Measurements from ENCODE around the gene SPPL2B.

Gene SPPL2B

DNA sequence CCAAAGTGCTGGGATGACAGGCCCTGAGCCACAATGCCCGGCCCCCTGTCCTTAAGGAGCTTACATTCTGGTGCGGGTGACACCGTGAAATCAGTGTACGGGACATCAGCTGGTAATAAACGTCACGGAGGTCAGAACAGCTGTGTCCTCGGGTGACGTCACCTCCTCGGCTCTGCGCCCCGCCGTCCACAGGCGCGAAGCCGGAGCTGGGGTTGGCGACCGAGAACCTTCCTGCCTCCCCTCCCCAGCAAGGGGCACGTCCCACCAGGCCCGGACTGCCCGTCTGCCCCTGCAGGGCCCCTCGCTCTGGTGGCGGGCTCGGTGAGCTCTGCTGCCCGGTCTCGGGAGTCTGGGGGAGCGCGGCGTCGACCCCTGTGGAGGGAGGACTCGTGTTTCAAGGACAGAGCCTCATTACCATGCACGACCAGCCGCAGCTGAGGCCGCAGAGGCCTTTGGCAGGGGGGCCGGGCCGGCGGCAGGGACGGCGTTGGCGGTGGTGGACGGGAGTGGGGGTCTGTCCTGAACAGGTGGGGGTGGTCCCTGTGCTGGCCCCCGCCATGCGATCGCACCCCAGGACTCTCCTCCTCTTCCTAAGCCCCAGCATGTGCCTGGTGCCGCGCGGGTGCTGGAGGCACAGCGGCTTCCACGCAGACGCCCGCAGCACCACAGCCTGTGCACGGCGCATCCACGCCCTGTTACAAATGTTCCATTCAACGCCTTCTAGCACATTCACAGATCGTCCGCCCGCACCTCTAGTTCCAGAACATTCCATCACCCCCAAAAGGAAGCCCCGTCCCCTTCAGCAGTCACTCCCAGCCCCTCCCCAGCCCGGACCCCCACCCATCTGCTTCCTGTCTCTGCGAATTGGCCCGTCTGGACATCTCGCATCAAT is 25.9 kb upstream of the SPPL2B start:
- DNase-seq (ENCODE audit: low read depth): peak; percentile 55

GRCh38 chr19:2303211-2303798 is 25.2 kb upstream of the SPPL2B start:
- DNase-seq (ENCODE audit: low read depth): no peak

DNA sequence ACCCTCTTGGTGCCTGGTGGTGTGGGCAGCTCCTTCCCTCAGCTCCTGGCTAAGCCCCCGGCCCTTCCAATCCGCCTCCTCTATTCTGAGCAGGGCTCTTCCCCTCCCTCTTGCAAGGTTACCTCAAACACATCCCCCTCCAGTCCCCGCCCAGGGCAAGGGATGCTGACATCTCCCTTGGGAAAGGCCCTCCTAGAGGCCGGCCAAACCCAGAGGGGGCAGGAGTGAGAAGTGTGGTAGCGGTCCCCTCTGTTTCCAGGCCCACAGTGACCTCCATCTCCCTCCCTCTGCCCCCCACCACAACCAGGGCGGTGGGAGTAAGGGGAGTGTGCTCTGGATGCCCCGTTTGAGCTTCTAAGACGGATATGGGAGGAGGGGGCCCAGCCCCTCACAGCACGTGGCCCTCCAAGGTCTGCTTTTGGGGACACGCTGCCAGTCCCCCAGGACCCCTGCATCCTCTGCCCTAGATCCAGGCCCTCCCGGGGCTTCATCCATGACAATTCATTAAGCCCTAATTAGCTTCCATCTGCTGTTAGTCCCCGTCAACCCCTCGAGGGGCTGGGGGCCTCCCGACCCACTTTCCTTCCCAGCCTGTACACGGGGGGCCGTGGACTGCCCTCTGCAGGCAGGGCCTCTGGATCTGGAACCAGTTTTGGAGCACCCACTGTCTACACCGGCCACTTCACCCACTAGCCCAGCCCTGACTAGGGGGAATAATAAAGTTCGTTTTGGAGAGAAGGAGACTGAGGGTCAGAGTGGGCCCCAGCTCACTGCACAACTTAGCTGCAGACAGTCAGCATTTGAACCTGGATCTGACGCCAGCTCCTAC is 22.8 kb upstream of the SPPL2B start:
- DNase-seq (ENCODE audit: low read depth): no peak

DNA sequence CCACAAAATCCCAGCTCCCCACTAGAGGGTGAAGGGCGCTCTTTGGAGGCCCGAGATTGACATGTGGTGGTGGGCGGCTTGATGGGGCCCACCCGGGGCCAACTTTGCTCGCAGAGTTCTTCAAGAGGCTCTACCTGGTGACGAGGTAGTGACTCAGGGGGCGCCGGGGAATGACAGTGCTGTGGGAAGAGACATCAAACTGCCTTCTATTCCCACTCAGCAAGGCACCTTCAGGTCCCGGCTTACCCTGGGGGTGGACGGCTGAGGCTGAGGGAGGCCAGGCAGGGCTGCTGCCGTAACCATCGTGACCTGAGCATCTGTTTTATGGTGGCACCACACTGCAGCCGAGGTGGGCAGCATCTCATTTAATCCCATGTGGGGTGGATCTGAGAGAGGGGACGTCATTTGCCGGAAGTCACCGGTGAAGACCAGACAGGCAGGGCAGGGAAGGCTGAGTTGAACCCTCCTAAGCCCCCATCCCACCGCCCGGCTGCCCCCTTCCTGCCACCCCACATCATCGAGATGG is 22.1 kb upstream of the SPPL2B start:
- DNase-seq (ENCODE audit: low read depth): no peak

DNA sequence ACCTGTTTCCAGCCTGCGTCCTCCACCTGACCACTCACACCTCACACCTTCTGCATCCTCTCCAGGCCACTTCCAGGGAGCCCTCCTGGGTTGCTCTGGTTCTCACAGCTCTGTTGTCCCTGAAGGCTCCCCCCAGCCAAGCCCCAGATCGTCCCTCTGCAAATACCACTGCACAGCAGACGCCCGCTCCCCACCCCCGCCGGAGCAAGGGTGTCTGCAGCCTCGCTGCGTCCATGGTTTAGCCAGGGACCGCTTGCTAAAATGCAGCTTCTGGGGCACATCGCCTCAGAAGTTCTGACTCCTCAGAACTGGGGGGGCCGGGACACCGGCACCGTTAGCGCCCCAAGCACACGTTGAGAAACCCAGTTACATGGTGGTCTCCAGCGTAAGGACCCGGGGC is 21.5 kb upstream of the SPPL2B start:
- no peak for DNase-seq (ENCODE audit: low read depth)

GRCh38 chr19:2307518-2308012 is 20.9 kb upstream of the SPPL2B start:
- no peak for DNase-seq (ENCODE audit: low read depth)

DNA sequence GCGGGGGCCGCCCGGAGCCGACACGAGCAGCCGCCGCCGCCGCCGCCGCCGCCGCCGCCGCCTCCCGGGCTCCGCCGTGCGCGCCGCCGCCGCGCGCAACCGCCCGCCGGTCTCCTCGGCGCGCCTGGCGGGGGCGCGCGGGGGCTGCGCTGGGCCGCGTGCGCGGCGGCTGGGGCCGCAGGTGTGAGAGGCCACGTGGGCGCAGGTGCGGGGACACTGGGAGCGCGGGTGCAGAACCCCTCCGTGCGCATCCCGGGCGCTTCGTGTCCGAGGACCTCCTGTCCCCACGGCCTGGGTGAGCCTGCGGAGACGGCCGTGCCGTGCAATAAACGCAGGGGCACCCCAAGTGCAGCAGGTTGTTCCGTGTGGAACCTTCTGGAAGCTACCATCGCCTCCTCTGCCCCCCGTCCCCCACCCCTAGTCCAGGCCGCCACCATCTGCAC is 20.3 kb upstream of the SPPL2B start, which contains the start of gene LINGO3:
Gene LINGO3 (minus strand): TSS at position 41 of the 443 bp plus-strand sequence. CDS start 16,378 bp downstream, outside the sequence.
- DNase-seq (ENCODE audit: low read depth): no peak

GRCh38 chr19:2309734-2310362 is 18.6 kb upstream of the SPPL2B start:
- DNase-seq (ENCODE audit: low read depth): peak; percentile 67

DNA sequence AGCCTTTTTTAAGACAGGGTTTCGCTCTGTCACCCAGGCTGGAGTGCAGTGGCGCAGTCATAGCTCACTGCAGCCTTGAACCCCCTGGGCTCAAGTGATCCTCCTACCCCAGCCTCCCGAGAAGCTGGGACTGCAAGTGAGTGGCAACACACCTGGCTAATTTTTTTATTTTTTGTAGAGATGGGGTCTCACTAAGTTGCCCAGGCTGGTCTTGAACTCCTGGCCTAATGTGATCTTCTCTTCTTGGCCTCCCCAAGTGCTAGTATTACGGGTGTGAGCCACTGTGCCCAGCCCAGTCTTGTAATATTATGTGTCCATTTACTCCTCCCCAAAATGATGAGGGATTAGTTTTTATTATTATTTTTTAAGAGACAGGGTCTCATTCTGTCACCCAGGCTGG is 17.4 kb upstream of the SPPL2B start:
- no peak for DNase-seq (ENCODE audit: low read depth)

DNA sequence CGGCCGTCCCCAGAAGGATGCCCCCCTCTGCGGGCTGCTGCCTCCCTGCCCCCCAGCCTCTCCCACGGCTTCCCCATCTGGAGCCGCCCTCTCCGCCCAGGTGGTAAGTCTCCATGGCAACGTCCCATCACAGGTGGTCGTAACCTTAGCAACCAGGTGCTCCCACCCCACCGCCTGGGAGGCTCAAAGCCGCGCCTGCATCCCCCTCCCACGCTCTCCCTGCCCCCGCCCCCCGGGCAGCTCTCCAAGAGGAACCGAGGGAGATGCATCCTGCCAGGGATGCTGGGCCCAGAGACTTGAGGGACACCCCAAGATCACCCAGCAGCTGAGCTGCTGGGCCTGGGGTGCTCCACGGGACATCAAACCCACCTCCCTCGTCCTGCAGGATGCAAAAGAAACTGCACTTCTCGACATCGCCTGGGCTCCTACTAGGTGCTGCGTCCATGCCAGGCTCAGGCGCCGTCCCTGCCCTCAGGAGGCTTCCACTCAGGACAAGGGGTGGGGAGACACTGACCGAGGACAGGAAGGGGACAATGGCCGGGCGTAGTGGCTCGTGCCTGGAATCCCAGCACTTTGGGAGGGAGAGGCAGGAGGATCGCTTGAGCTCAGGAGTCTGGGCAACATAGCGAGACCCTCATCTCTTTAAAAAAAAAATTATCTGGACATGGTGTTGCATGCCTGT is 15.5 kb upstream of the SPPL2B start:
- DNase-seq (ENCODE audit: low read depth): no peak

GRCh38 chr19:2315121-2315817 is 13.2 kb upstream of the SPPL2B start:
- no peak for DNase-seq (ENCODE audit: low read depth)

DNA sequence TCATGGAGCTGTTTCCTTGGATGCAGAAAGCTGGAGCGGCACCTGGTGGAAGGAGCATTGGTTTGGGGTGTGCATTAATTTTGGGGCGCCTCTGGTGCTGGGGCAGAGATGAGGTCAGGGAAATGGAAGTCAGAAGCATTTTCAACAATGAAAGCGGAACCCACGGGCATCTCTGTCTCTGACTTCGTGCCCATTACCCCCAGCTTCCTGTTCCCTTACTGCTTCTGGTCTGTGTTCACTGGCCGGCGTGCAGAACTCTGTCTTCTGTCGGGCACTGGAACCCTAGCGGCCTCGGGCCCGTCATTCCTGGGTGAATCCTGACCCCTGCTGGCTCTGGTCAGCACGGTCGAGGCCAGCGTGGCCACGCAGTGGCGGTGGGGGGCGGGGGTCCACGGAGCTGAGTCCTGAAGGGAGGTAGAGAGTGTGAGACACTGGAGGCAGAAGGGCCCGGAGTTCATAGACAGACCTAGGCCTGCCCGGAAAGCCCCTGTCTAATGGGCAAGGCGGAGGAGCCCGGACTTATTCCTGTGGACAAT is 12.6 kb upstream of the SPPL2B start:
- peak; percentile 75 for DNase-seq (ENCODE audit: low read depth)

- no peak for DNase-seq (ENCODE audit: low read depth)
Measured at GRCh38 chr19:2317300-2317699, 11.2 kb upstream of the SPPL2B start.

GRCh38 chr19:2317756-2318155 is 10.7 kb upstream of the SPPL2B start:
- DNase-seq (ENCODE audit: low read depth): no peak

DNA sequence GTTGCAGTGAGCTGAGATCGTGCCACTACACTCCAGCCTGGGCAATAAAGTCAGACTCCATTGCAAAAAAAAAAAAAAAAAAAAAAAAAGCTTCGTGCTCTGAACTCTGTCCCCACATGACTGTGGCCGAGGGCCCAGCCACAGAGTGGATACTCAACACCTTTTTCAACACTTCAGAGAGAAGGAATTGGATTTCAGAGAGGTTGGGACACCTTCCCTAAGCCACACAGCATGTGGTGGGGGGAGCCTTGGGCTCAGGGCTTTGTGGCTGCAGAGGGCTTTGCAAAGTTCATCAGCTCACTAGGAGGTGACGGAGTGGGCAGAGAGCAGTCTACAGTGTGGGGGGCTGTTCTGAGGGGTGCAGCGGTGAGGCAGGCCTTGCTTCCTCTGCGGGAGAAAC is 9.6 kb upstream of the SPPL2B start:
- no peak for DNase-seq (ENCODE audit: low read depth)

DNA sequence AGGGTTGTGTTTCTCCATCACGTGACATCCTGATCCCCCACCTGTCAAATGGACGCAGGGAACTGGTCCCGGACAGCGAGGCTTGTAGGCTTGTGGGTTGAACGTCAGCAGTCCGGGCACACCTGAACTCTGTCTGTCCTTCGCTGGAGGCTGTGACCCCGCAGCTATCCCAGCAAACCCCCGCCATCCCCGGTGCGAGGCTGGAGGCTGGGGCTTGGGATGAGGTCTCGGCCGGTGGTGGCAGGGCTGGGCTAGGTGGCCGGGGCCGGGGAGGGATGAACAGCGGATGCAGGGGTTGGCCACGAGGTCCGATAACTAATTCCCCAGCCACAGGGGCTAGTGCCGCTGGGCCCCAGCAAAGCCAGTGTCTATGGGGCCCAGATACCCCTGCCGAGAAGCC is 8.9 kb upstream of the SPPL2B start:
- no peak for DNase-seq (ENCODE audit: low read depth)

GRCh38 chr19:2320049-2320448 is 8.4 kb upstream of the SPPL2B start:
- DNase-seq (ENCODE audit: low read depth): no peak

GRCh38 chr19:2320939-2321338 is 7.5 kb upstream of the SPPL2B start:
- no peak for DNase-seq (ENCODE audit: low read depth)

GRCh38 chr19:2321565-2322283 is 6.8 kb upstream of the SPPL2B start:
- no peak for DNase-seq (ENCODE audit: low read depth)

All from EH (cell line).